GM10248 (cell line): ENCODE data around the gene ZFP90.

ENCODE experiments used
- CTCF ChIA-PET: fragments of 300-600 bp; sonication (Branson Sonifier 250); formaldehyde crosslinking; extraction: SDS; loops from one replicate; lab custom pipeline; 2021; ENCODE audit warnings: antibody characterized with exemption; lab: Yijun Ruan, JAX
- POLR2A ChIA-PET: fragments of 350-650 bp; sonication (Branson Sonifier 250); formaldehyde crosslinking; extraction: SDS; loops from one replicate; lab custom pipeline; 2020; ENCODE audit warnings: antibody characterized with exemption; lab: Yijun Ruan, JAX
- DNase-seq: peaks from one replicate; pipeline ENCODE4 v3.0.0; 2012; ENCODE audit errors: extremely low spot score
- CTCF ChIP-seq: IDR thresholded peaks from 2 replicates; pipeline ENCODE4 v1.5.1; 2012; ENCODE audit warnings: mild to moderate bottlenecking, low read depth; ENCODE audit errors: extremely low read depth, missing control alignments, control extremely low read depth

Gene ZFP90

GRCh38 chr16:68538880-68539701 lies at the start of gene ZFP90:
ZFP90 (plus strand) TSS chr16:68539291; CDS start chr16:68539793, 502 bp downstream.
- POLR2A ChIA-PET, result no interaction called here
- no peak for TF ChIP-seq CTCF
- CTCF ChIA-PET, result interaction anchor here (1.6 to 3.6 kb wide), 2 partner anchors 11 to 18 kb away, joined by 6 to 27 read pairs; no protein-coding TSS in a partner anchor
- peak; percentile 98 for DNase-seq

DNA sequence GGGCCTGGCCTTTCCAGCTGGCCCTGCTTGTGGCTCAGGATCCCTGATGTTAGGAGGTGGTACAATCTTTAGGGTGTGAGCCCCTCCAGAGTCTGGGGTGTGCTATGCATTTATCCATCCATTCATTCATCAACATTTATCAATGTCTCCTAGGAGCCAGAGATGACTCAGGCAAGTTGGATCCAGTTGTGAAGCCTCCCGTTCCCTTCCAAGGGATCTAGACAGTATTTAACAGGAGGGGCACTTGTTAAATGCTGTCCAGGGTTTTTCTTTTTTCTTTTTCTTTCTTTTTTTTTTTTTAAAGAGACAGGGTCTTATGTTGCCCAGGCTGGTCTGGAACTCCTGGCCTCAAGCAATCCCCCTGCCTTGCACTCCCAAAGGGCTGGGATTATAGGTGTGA lies 48.7 kb upstream of the ZFP90 start:
- ChIA-PET CTCF (interaction anchor here (1.7 to 2.3 kb wide), 4 partner anchors 10 to 31 kb away, joined by 4 to 7 read pairs (median 4); no protein-coding TSS in a partner anchor), POLR2A (no interaction called here)
- TF ChIP-seq CTCF, result no peak
- DNase-seq, result no peak

- ChIA-PET POLR2A (no interaction called here), CTCF (interaction anchor here (1.7 to 2.3 kb wide), 3 partner anchors 18 to 30 kb away, joined by 4 to 7 read pairs (median 5); no protein-coding TSS in a partner anchor)
- no peak for TF ChIP-seq CTCF
- no peak for DNase-seq
These were observed 48.1 kb upstream of the ZFP90 start for GRCh38 chr16:68490829-68491575.

- ChIA-PET POLR2A (no interaction called here), CTCF (interaction anchor here (1.7 kb wide), 1 partner anchor 29 kb away, joined by 4 read pairs; no protein-coding TSS in a partner anchor)
- DNase-seq, result no peak
- TF ChIP-seq CTCF, result no peak
These were observed 47.5 kb upstream of the ZFP90 start for GRCh38 chr16:68491576-68491950.

- no peak for DNase-seq
- CTCF ChIA-PET, result interaction anchor here (0.7 to 1.7 kb wide), 2 partner anchors 29 kb away, joined by 3 to 4 read pairs; no protein-coding TSS in a partner anchor
- no peak for TF ChIP-seq CTCF
- POLR2A ChIA-PET, result no interaction called here
These were observed 46.9 kb upstream of the ZFP90 start for GRCh38 chr16:68492151-68492542.
